Coronary artery (tissue), 2 donors: Measurements from ENCODE around the gene RPS6KA2.

ENCODE experiments used
- DNase-seq: peaks from one replicate; pipeline ENCODE4 v3.0.0-alpha.2; 2017; ENCODE audit warnings: low spot score
- H3K27ac ChIP-seq, 2 donors: fragments of 200-600 bp; sonication (generic); one replicate each; pipeline ENCODE4 v1.5.1; 2016 to 2019
- H3K4me3 ChIP-seq: fragments of 200-600 bp; sonication (generic); 2 replicates; pipeline ENCODE4 v1.5.1; 2016; ENCODE audit warnings: mild to moderate bottlenecking, moderate library complexity
- TF ChIP-seq, protein P1 (sequence below): fragments of 200-600 bp; sonication (generic); IDR thresholded peaks from one replicate; pipeline ENCODE4 v1.5.1; 2019; ENCODE audit warnings: antibody characterized with exemption

Gene RPS6KA2

DNA sequence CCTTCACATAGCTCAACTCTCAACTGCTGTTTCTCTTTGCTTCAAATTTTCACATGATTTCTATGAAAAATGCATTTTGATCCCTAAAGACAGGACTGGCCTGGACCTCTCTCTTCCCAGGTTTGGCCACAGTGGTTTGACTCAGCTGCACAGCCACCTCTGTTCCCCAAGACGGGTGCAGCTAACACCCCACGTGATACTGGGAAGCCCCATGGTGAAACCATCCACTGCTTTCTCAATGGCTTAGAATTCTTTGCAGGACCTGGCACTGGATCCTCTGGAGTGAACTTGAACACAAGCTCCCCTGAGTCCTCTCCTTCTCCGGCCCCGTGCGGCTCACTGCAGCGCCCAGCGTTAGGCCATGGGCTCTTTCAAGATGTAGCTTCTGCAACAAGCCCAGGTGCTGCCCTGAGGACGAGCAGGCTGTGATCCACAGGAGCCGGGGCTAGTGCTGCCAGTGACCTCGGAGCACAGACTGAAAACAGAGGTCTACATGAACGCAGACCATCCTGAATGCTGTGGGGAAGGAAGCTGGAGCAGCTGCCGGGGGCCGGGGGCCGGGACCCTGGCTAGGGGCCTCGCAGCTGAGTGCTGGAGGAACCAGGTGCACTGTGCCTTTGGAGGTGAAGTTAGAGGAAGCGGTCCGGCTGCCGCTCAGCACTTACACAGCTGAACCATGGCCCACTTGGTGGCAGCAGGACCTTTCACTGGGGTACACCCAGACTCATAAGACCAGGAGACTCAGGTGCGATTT, 185.5 kb downstream of the RPS6KA2 start:
- TF ChIP-seq, protein P1, sequence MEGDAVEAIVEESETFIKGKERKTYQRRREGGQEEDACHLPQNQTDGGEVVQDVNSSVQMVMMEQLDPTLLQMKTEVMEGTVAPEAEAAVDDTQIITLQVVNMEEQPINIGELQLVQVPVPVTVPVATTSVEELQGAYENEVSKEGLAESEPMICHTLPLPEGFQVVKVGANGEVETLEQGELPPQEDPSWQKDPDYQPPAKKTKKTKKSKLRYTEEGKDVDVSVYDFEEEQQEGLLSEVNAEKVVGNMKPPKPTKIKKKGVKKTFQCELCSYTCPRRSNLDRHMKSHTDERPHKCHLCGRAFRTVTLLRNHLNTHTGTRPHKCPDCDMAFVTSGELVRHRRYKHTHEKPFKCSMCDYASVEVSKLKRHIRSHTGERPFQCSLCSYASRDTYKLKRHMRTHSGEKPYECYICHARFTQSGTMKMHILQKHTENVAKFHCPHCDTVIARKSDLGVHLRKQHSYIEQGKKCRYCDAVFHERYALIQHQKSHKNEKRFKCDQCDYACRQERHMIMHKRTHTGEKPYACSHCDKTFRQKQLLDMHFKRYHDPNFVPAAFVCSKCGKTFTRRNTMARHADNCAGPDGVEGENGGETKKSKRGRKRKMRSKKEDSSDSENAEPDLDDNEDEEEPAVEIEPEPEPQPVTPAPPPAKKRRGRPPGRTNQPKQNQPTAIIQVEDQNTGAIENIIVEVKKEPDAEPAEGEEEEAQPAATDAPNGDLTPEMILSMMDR = no peak
- DNase-seq = no peak
- no peak overlapping the region for H3K4me3 ChIP-seq
- H3K27ac ChIP-seq = no peak overlapping the region

DNA sequence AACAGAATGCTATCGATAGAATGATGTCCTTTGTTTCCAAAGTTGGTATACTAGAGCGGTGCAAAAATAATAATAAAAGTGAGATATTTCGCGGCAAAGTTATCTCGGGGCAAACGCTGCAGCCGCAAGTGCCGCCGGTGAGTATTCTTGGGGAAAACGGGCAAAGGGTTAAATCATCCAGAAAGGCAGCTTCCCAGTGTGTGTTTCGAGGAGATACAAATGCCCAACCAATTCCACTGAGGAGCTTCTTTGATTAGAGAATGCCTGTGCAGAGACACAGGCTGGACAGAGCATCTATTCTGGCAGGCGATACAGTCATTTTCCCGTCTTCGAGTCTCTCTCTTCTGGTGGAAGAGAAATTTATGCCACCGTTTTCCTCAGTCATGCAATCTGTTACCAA, 186.3 kb downstream of the RPS6KA2 start:
- TF ChIP-seq, protein P1 = no peak
- no peak for DNase-seq
- Histone ChIP-seq H3K27ac (no peak overlapping the region), H3K4me3 (no peak overlapping the region)

DNA sequence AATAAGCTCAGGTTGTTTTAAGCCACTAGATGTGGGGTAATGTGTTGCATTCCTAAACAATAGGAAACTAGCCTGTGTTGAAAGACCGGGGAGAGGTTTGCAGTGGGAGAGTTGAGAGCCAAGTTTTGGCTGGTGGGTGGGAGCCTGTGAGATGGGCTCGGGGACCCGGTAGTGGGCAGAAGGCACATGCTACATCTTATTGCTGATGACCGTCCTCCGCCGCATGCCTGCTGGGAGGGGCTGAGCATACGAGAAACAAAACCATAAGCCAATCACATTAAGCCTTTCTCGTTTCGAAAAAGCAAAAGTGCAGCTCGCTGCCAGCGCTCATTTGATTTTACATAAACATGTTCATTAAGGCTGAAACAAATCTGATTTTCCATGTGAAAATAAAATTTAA, 186.9 kb downstream of the RPS6KA2 start:
- no peak for DNase-seq
- no peak overlapping the region for H3K27ac ChIP-seq
- TF ChIP-seq, protein P1 = no peak
- H3K4me3 ChIP-seq = no peak overlapping the region

DNA sequence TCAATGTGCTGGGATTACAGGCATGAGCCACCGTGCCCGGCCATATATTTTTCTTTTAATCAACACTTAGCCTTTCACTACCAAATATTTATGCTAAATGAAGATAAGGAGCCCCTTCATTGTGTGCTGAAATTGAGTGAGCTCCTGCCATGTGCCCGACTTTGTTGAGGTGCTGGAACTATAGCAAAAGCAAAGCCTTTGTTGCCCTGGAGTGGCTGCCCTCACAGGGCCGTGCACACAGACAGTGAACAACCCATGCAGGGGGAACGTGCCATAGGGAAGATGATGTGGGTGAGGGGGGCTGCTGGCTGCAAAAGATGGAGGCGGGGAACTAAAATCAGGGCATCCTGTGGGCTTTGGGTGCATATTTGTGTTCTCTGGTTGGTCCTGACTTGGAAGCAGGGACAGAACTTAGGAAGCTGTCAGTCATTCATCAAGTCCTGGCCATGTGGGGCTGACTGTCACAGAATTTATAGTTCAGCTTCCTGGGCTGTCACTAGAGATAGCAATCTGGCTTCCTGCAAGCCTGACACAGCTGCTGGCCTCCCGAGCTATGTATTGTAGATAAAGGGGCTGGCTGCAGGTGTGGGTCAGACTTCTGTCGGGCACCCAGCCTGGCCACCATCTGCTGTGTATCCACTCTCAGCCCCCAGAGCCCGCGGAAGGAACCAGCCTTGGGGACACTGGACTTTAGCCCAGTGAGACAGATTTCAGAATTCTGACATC, 187.5 kb downstream of the RPS6KA2 start:
- no peak overlapping the region for H3K27ac ChIP-seq
- TF ChIP-seq, protein P1 = no peak
- no peak overlapping the region for H3K4me3 ChIP-seq
- no peak for DNase-seq

DNA sequence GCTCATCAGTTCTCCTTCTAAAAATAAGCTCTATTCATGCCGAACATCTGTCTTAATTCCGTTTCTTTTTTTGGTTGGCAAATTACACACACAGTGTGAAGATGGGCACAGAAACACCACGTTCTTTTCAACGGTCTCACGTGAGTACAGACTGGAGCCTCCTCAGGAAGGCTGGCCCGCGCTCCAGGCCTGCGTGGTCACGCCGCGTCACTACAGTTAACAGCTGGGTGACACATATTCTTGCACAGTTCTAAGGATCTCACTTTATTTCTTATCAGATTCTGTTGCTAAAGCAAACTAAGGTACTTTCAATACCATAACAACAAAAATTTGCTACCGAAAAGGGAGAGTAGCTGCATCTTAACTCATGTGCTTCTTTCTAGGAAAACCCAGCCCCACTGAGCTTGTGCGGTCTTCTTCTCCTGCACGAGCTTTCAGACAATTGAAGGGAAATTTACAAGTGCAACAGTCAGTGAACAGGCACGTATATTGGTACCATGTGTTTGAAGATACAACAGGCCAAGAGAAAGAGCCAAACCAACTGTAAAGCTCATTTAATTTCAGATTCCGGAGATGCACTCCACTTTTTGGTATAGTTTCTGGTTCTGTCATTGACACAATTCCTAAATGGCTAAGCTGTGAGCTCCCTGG, 188.7 kb downstream of the RPS6KA2 start:
- TF ChIP-seq, protein P1 = no peak
- Histone ChIP-seq H3K4me3 (no peak overlapping the region), H3K27ac (no peak overlapping the region)
- no peak for DNase-seq

DNA sequence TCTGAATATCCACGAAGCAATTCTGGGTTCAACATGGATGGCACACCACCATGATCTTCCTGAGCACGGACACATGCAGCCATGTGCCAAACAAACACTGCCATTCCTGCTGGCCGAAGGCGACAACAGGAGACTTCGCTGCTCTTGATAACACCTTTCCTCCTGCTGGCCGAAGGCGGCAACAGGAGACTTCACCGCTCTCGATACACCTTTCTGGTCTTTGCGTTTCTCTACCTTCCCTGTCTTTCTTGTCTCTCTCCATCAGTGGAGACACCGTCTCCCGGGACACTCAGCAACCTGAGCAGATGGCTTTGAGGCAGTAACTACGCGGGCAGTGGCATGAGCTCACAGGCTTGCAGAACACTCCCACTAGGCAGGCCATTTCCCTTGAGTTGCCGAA, 189.4 kb downstream of the RPS6KA2 start:
- H3K4me3 ChIP-seq = no peak overlapping the region
- H3K27ac ChIP-seq = no peak overlapping the region
- DNase-seq = no peak
- TF ChIP-seq, protein P1 = no peak
